CD14-positive monocyte (primary cell): ENCODE results near the gene AGGF1. TPM values are rescaled to one million over a fixed set of nuclear protein-coding genes. Genes with fewer than 3 reads are reported as not detected.
A peak's percentile ranks its signal among the peaks of the same experiment; 100 is the strongest.

Experiments used
- DNase-seq, 3 donors: peaks; one replicate each; pipeline ENCODE4 v3.0.0-alpha.2; 2011 to 2022
- H2AFZ ChIP-seq: 2 replicates; pipeline ENCODE4 v1.6.0; 2012; ENCODE audit warnings: mild to moderate bottlenecking, low read depth, low read length, inconsistent platforms; ENCODE audit not compliant: insufficient read depth, poor library complexity, severe bottlenecking
- H3K27ac ChIP-seq, 2 donors: 1 replicate in 1 of 2; 2 replicates in 1 of 2; pipeline ENCODE4 v1.5.1; 2012 to 2013; ENCODE audit warnings: low read length in 2 of 2, control low read depth in 1 of 2, inconsistent platforms in 1 of 2, low read depth in 1 of 2, mild to moderate bottlenecking in 1 of 2
- H3K27me3 ChIP-seq, 2 donors: one replicate each; pipeline versions ENCODE4 v1.6.0 to v1.6.1; 2011 to 2013; ENCODE audit warnings: low read length in 2 of 2; ENCODE audit not compliant: control insufficient read depth in 2 of 2, insufficient read depth in 2 of 2
- H3K36me3 ChIP-seq, 2 donors: replicated peaks in 1 of 2; 1 replicate in 1 of 2; 2 replicates in 1 of 2; pipeline versions ENCODE4 v1.5.1 to v1.6.1; 2012 to 2013; ENCODE audit warnings: low read length in 2 of 2, control low read depth in 1 of 2, inconsistent platforms in 1 of 2, mild to moderate bottlenecking in 1 of 2; ENCODE audit not compliant: insufficient read depth in 2 of 2, control insufficient read depth in 1 of 2
- H3K4me1 ChIP-seq, 2 donors: 1 replicate in 1 of 2; 2 replicates in 1 of 2; pipeline versions ENCODE4 v1.5.1 to v1.6.1; 2012 to 2013; ENCODE audit warnings: low read length in 2 of 2, control low read depth in 1 of 2, inconsistent platforms in 1 of 2, mild to moderate bottlenecking in 1 of 2, moderate library complexity in 1 of 2; ENCODE audit not compliant: insufficient read depth in 2 of 2, control insufficient read depth in 1 of 2
- H3K4me2 ChIP-seq: replicated peaks from 2 replicates; pipeline ENCODE3; 2012; ENCODE audit warnings: low read length, moderate library complexity, mild to moderate bottlenecking; ENCODE audit not compliant: poor library complexity, severe bottlenecking; ENCODE audit errors: extremely low read depth
- H3K4me3 ChIP-seq, 3 experiments: fragments of 200-600 bp in 1 of 3; sonication (generic) in 1 of 3; replicated peaks in 1 of 3; 1 replicate in 2 of 3; 2 replicates in 1 of 3; pipeline ENCODE4 v1.5.1; 2011 to 2013; ENCODE audit warnings: low read length in 3 of 3, mild to moderate bottlenecking in 3 of 3, control low read depth in 2 of 3, low read depth in 2 of 3, inconsistent platforms in 1 of 3, moderate library complexity in 1 of 3
- H3K79me2 ChIP-seq: 2 replicates; pipeline ENCODE4 v1.6.0; 2012; ENCODE audit warnings: mild to moderate bottlenecking, control low read depth, inconsistent platforms, low read length, moderate library complexity; ENCODE audit not compliant: insufficient read depth
- H3K9ac ChIP-seq: 2 replicates; pipeline ENCODE4 v1.6.0; 2017; ENCODE audit warnings: low read length, mild to moderate bottlenecking; ENCODE audit not compliant: insufficient read depth, poor library complexity, severe bottlenecking
- H3K9me3 ChIP-seq, 2 donors: replicated peaks in 1 of 2; 1 replicate in 1 of 2; 2 replicates in 1 of 2; pipeline versions ENCODE4 v1.5.1 to v1.6.1; 2012 to 2013; ENCODE audit warnings: low read length in 2 of 2, control low read depth in 1 of 2; ENCODE audit not compliant: control insufficient read depth in 1 of 2, insufficient read depth in 1 of 2
- H4K20me1 ChIP-seq: 2 replicates; pipeline ENCODE4 v1.6.0; 2012; ENCODE audit warnings: mild to moderate bottlenecking, low read length, control low read depth, moderate library complexity; ENCODE audit not compliant: insufficient read depth
- H3K27ac Mint-ChIP-seq, 7 donors: one replicate each; pipeline ENCODE4 v1.8.0; 2020; ENCODE audit warnings: mild to moderate bottlenecking in 7 of 7, mixed read lengths in 7 of 7, moderate library complexity in 6 of 7, inconsistent platforms in 2 of 7
- H3K27me3 Mint-ChIP-seq, 3 donors: one replicate each; pipeline ENCODE4 v1.8.0; 2021 to 2022; ENCODE audit warnings: low read depth in 3 of 3, mild to moderate bottlenecking in 3 of 3, mixed read lengths in 3 of 3, moderate library complexity in 3 of 3, inconsistent platforms in 1 of 3
- H3K36me3 Mint-ChIP-seq, 2 donors: one replicate each; pipeline ENCODE4 v1.8.0; 2020; ENCODE audit warnings: mixed read lengths in 2 of 2, inconsistent platforms in 1 of 2, mild to moderate bottlenecking in 1 of 2
- H3K4me1 Mint-ChIP-seq: one replicate; pipeline ENCODE4 v1.8.0; 2020; ENCODE audit warnings: mild to moderate bottlenecking, mixed read lengths
- H3K4me3 Mint-ChIP-seq, 2 donors: one replicate each; pipeline ENCODE4 v1.8.0; 2020; ENCODE audit warnings: mild to moderate bottlenecking in 2 of 2, mixed read lengths in 2 of 2, moderate library complexity in 1 of 2
- H3K9me3 Mint-ChIP-seq, 7 donors: one replicate each; pipeline ENCODE4 v1.8.0; 2020 to 2022; ENCODE audit warnings: mixed read lengths in 7 of 7, mild to moderate bottlenecking in 6 of 7, moderate library complexity in 6 of 7, inconsistent platforms in 2 of 7
- WGBS: methylation state at CpG from one replicate; pipeline ENCODE4 v1.1.5; 2013; ENCODE audit warnings: missing lambda C conversion rate; ENCODE audit not compliant: insufficient coverage; 5-methylcytosine and 5-hydroxymethylcytosine counted together
- intact Hi-C, 2 donors: fragments of 100-400 bp; cut with micrococcal nuclease; formaldehyde crosslinking; loops; one replicate each; pipeline versions ENCODE4 v1.15.0 to v1.15.1; 2023
- polyA plus RNA-seq, 3 donors: library from polyadenylated mRNA; depleted of rRNA in 1 of 3; unstranded in 2 of 3; stranded (reverse) in 1 of 3; fragments of 300-500 nt in 2 of 3; fragments of >200 nt in 1 of 3; fragmentation: Illumina TruSeq in 2 of 3; gene quantifications; 1 replicate in 2 of 3; 2 replicates in 1 of 3; pipeline ENCODE4 v1.2.3, GENCODE V29; 2012 to 2021
- TF ChIP-seq, protein P1 (sequence below): fragments of 200-600 bp; IDR thresholded peaks from one replicate; pipeline ENCODE4 v1.8.0; 2022; ENCODE audit warnings: antibody characterized with exemption, mild to moderate bottlenecking

AGGF1 gene
- polyA plus RNA-seq, 3 donors, result 8.0 to 21.9 (median 13.0) TPM

DNA sequence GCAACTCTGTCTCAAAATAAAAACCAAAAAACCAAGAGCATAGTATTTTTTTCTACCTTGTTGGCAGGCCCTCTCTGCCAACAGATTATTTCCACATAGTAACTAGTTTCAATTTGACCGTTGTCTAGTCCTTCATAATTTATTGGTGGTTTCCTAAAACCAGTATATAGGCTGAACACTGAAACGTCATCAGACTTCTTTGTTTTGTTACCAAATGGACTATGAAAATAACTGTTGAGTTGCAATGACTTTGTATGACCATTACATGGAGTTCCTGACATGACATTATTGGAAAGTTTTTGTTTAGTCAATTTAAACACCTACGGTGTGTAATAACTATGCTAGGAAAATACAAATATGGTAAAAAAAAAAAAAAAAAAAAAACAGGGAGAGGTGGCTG lies 1.7 kb downstream of the AGGF1 start:
- peaks cover 15 to 19% of the 10 kb centered on the region in 2 donors for H3K4me1 ChIP-seq
- no peaks in the 10 kb centered on the region for H3K27me3 ChIP-seq
- H2AFZ ChIP-seq, result no peak overlapping the region
- peak overlapping the region in 1 of 2 donors; percentile 20 for H3K27ac ChIP-seq
- DNase-seq, result no peak
- H3K36me3 Mint-ChIP-seq, result peaks cover 22 to 37% of the 10 kb centered on the region in 2 donors
- H3K27ac Mint-ChIP-seq, result peak overlapping the region in 3 of 7 donors; percentile 8 to 99 (median 63)
- peaks cover 39% of the 10 kb centered on the region for H3K79me2 ChIP-seq
- WGBS, result no CpG with 5 or more reads among the region's 3 CpGs
- peaks cover 14% of the 10 kb centered on the region for H4K20me1 ChIP-seq
- peak overlapping the region in 1 of 2 donors; percentile 99 for H3K4me3 Mint-ChIP-seq
- H3K4me2 ChIP-seq, result no peak overlapping the region
- H3K4me1 Mint-ChIP-seq, result peaks cover 22% of the 10 kb centered on the region
- no peak overlapping the region for H3K4me3 ChIP-seq
- no peak overlapping the region for H3K9ac ChIP-seq
- TF ChIP-seq, protein P1, sequence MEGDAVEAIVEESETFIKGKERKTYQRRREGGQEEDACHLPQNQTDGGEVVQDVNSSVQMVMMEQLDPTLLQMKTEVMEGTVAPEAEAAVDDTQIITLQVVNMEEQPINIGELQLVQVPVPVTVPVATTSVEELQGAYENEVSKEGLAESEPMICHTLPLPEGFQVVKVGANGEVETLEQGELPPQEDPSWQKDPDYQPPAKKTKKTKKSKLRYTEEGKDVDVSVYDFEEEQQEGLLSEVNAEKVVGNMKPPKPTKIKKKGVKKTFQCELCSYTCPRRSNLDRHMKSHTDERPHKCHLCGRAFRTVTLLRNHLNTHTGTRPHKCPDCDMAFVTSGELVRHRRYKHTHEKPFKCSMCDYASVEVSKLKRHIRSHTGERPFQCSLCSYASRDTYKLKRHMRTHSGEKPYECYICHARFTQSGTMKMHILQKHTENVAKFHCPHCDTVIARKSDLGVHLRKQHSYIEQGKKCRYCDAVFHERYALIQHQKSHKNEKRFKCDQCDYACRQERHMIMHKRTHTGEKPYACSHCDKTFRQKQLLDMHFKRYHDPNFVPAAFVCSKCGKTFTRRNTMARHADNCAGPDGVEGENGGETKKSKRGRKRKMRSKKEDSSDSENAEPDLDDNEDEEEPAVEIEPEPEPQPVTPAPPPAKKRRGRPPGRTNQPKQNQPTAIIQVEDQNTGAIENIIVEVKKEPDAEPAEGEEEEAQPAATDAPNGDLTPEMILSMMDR, result no peak
- H3K9me3 ChIP-seq, result peaks cover 16 to 17% of the 10 kb centered on the region in 2 donors
- H3K9me3 Mint-ChIP-seq, result peaks cover 16 to 27% (median 22%) of the 10 kb centered on the region in 7 donors
- intact Hi-C loops, result no loop called here
- peaks cover 24 to 28% of the 10 kb centered on the region in 2 donors for H3K36me3 ChIP-seq
- peaks cover 0 to 3% (median 0%) of the 10 kb centered on the region in 3 donors for H3K27me3 Mint-ChIP-seq

DNA sequence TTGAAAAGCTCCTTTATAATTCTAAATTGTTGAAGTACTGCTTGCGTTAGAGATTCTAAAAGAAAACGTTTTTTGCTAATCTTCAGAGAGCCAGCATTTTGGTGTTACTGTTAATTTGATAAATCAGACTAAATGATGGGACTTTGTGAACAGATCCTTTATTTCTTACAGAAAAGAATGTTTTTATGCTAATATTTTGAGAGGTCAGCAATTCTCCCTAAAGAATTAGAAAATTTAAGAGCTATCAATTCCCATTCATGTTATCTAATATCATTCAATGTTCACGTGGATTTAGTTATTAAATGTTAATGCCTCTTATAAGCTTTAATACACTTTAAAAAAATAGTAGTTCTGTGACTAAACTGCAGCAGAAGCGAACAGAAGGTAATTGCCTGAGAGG lies 2.4 kb downstream of the AGGF1 start:
- Mint-ChIP-seq H3K9me3 (peaks cover 16 to 26% (median 22%) of the 10 kb centered on the region in 7 donors), H3K4me1 (peaks cover 22% of the 10 kb centered on the region), H3K27me3 (peaks cover 0 to 3% (median 0%) of the 10 kb centered on the region in 3 donors), H3K27ac (no peak overlapping the region), H3K36me3 (peaks cover 25 to 42% of the 10 kb centered on the region in 2 donors), H3K4me3 (no peak overlapping the region)
- intact Hi-C loops, result no loop called here
- H3K79me2 ChIP-seq, result peaks cover 39% of the 10 kb centered on the region
- peaks cover 30 to 35% of the 10 kb centered on the region in 2 donors for H3K36me3 ChIP-seq
- H3K27me3 ChIP-seq, result no peaks in the 10 kb centered on the region
- H3K9me3 ChIP-seq, result peaks cover 16 to 17% of the 10 kb centered on the region in 2 donors
- WGBS, result no CpG with 5 or more reads among the region's 4 CpGs
- H3K4me1 ChIP-seq, result peaks cover 15 to 19% of the 10 kb centered on the region in 2 donors
- no peak overlapping the region for H3K9ac ChIP-seq
- peaks cover 14% of the 10 kb centered on the region for H4K20me1 ChIP-seq
- H2AFZ ChIP-seq, result no peak overlapping the region
- TF ChIP-seq, protein P1, result no peak
- DNase-seq, result no peak
- no peak overlapping the region for H3K4me2 ChIP-seq
- H3K27ac ChIP-seq, result no peak overlapping the region
- H3K4me3 ChIP-seq, result no peak overlapping the region
